IMR-90 (cell line): ENCODE results near the gene KBTBD12. TPM values are rescaled to one million over a fixed set of nuclear protein-coding genes. Genes with fewer than 3 reads are reported as not detected.

Experiments used
- ATAC-seq: fragments of 200-7000 bp; cut with Tn5 transposase; 2 replicates; pipeline ENCODE4 v1.9.1; 2020; ENCODE audit warnings: low read depth, mild to moderate bottlenecking, moderate library complexity
- BruUV-seq: library from RNA; stranded (reverse); fragments of 400-500 nt; replicated peaks from 2 replicates; lab custom pipeline; 2021; lab: Mats Ljungman, UMichigan
- CTCF ChIA-PET: fragments of 300-600 bp; formaldehyde crosslinking; extraction: SDS; loops from one replicate; lab custom pipeline; 2021; ENCODE audit warnings: antibody characterized with exemption; lab: Yijun Ruan, JAX
- POLR2A ChIA-PET: fragments of 300-600 bp; sonication (Branson Sonifier 250); formaldehyde crosslinking; loops from one replicate; lab custom pipeline; 2022; ENCODE audit warnings: antibody characterized with exemption; ENCODE audit not compliant: unreplicated experiment; lab: Charles Lee
- DNase-seq: peaks from one replicate; pipeline ENCODE4 v3.0.0; 2013
- H2AFZ ChIP-seq: replicated peaks from 2 replicates; pipeline ENCODE3; 2013; ENCODE audit warnings: low read length, mild to moderate bottlenecking; ENCODE audit not compliant: poor library complexity
- H2AK5ac ChIP-seq: 2 replicates; pipeline ENCODE4 v1.6.1; 2013; ENCODE audit warnings: low read depth, low read length, inconsistent platforms
- H2AK9ac ChIP-seq: replicated peaks from 2 replicates; pipeline ENCODE3; 2013; ENCODE audit warnings: mild to moderate bottlenecking, low read depth, low read length, moderate library complexity; ENCODE audit not compliant: poor library complexity
- H2BK120ac ChIP-seq: 2 replicates; pipeline ENCODE4 v1.6.1; 2013; ENCODE audit warnings: low read depth, low read length, inconsistent platforms
- H2BK15ac ChIP-seq: 3 replicates; pipeline ENCODE4 v1.6.1; 2013; ENCODE audit warnings: low read depth, low read length, inconsistent platforms
- H2BK20ac ChIP-seq: 2 replicates; pipeline ENCODE4 v1.6.1; 2013; ENCODE audit warnings: low read depth, mild to moderate bottlenecking, inconsistent platforms, low read length, moderate library complexity
- H2BK5ac ChIP-seq: 2 replicates; pipeline ENCODE4 v1.6.1; 2013; ENCODE audit warnings: mild to moderate bottlenecking, low read depth, low read length, inconsistent platforms; ENCODE audit not compliant: poor library complexity, severe bottlenecking
- H3K14ac ChIP-seq: replicated peaks from 2 replicates; pipeline ENCODE4 v1.6.1; 2013; ENCODE audit warnings: low read depth, low read length, inconsistent platforms
- H3K18ac ChIP-seq: 2 replicates; pipeline ENCODE4 v1.6.1; 2013; ENCODE audit warnings: low read depth, low read length, control low read depth
- H3K23ac ChIP-seq: 2 replicates; pipeline ENCODE4 v1.6.1; 2013; ENCODE audit warnings: low read depth, low read length, inconsistent platforms
- H3K27ac ChIP-seq: 2 replicates; pipeline ENCODE4 v1.5.1; 2013; ENCODE audit warnings: mild to moderate bottlenecking, control low read depth, low read length; ENCODE audit not compliant: insufficient read depth
- H3K27me3 ChIP-seq: 2 replicates; pipeline ENCODE4 v1.6.1; 2013; ENCODE audit warnings: low read length; ENCODE audit not compliant: control insufficient read depth, insufficient read depth
- H3K36me3 ChIP-seq: 2 replicates; pipeline ENCODE4 v1.6.1; 2013; ENCODE audit warnings: low read length, mixed read lengths; ENCODE audit not compliant: control insufficient read depth, insufficient read depth
- H3K4ac ChIP-seq: 2 replicates; pipeline ENCODE4 v1.6.1; 2013; ENCODE audit warnings: low read depth, low read length, inconsistent platforms
- H3K4me1 ChIP-seq: 2 replicates; pipeline ENCODE4 v1.6.1; 2013; ENCODE audit warnings: low read length, mixed read lengths; ENCODE audit not compliant: control insufficient read depth, insufficient read depth
- H3K4me2 ChIP-seq: 2 replicates; pipeline ENCODE4 v1.6.1; 2013; ENCODE audit warnings: low read depth, mild to moderate bottlenecking, control low read depth, low read length, moderate library complexity
- H3K4me3 ChIP-seq: 2 replicates; pipeline ENCODE4 v1.5.1; 2013; ENCODE audit warnings: low read depth, mild to moderate bottlenecking, control low read depth, low read length, moderate library complexity; ENCODE audit not compliant: insufficient read depth
- H3K56ac ChIP-seq: 2 replicates; pipeline ENCODE4 v1.6.1; 2013; ENCODE audit warnings: low read length, inconsistent platforms; ENCODE audit not compliant: insufficient read depth; ENCODE audit errors: extremely low read depth
- H3K79me1 ChIP-seq, 2 experiments: 2 replicates each; pipeline ENCODE4 v1.6.1; 2013; ENCODE audit warnings: low read length in 2 of 2, inconsistent platforms in 1 of 2, low read depth in 1 of 2
- H3K9ac ChIP-seq: 2 replicates; pipeline ENCODE4 v1.6.1; 2013; ENCODE audit warnings: low read depth, low read length, control low read depth
- H3K9me1 ChIP-seq: 2 replicates; pipeline ENCODE4 v1.6.1; 2013; ENCODE audit warnings: low read length, inconsistent platforms; ENCODE audit not compliant: insufficient read depth
- H3K9me3 ChIP-seq: 2 replicates; pipeline ENCODE4 v1.6.1; 2013; ENCODE audit warnings: low read length; ENCODE audit not compliant: control insufficient read depth, insufficient read depth
- H4K20me1 ChIP-seq: 2 replicates; pipeline ENCODE4 v1.6.1; 2013; ENCODE audit warnings: low read length, inconsistent platforms; ENCODE audit not compliant: insufficient read depth
- H4K5ac ChIP-seq: 2 replicates; pipeline ENCODE4 v1.6.1; 2013; ENCODE audit warnings: mild to moderate bottlenecking, low read depth, low read length, control low read depth
- H4K8ac ChIP-seq, 2 experiments: 2 replicates each; pipeline ENCODE4 v1.6.1; 2013; ENCODE audit warnings: low read depth in 2 of 2, low read length in 2 of 2, control low read depth in 1 of 2, inconsistent platforms in 1 of 2
- H4K91ac ChIP-seq: 2 replicates; pipeline ENCODE4 v1.6.1; 2013; ENCODE audit warnings: low read depth, low read length, inconsistent platforms; ENCODE audit not compliant: insufficient read depth
- CEBPB ChIP-seq: IDR thresholded peaks from 2 replicates; pipeline ENCODE4 v1.6.1; 2012; ENCODE audit warnings: low read depth, low read length, improper control_type of control experiment
- FOS ChIP-seq: fragments of 150-350 bp; IDR thresholded peaks from 2 replicates; pipeline ENCODE4 v1.6.1; 2016; ENCODE audit warnings: low read depth, low read length
- MXI1 ChIP-seq: IDR thresholded peaks from 2 replicates; pipeline ENCODE4 v1.6.1; 2012; ENCODE audit warnings: low read depth, mild to moderate bottlenecking, low read length, moderate library complexity, borderline replicate concordance
- RAD21 ChIP-seq: IDR thresholded peaks from 2 replicates; pipeline ENCODE4 v1.6.1; 2012; ENCODE audit warnings: low read length, improper control_type of control experiment
- RCOR1 ChIP-seq: IDR thresholded peaks from 2 replicates; pipeline ENCODE4 v1.6.1; 2012; ENCODE audit warnings: mild to moderate bottlenecking, low read length, improper control_type of control experiment; ENCODE audit not compliant: insufficient replicate concordance
- WGBS, 2 experiments: methylation state at CpG; one replicate each; pipeline versions ENCODE4 v1.1.5 to v1.1.7; 2013; ENCODE audit warnings: missing lambda C conversion rate in 2 of 2; ENCODE audit not compliant: insufficient read length in 1 of 2; ENCODE audit errors: extremely low coverage in 2 of 2; 5-methylcytosine and 5-hydroxymethylcytosine counted together
- dilution Hi-C: fragments of 300-500 bp; cut with HindIII; formaldehyde crosslinking; loops from one replicate; pipeline ENCODE4 v1.14.3; 2018; ENCODE audit warnings: low sequenced_read_pairs; ENCODE audit not compliant: unreplicated experiment
- in situ Hi-C: fragments of 300-500 bp; cut with MboI; formaldehyde crosslinking; loops from 3 replicates; pipeline ENCODE4 v1.14.3; 2019; ENCODE audit warnings: low sequenced_read_pairs, inconsistent platforms, mixed read lengths
- intact Hi-C: fragments of 100-400 bp; cut with micrococcal nuclease; formaldehyde crosslinking; loops from 2 replicates; pipeline ENCODE4 v1.10.0; 2022
- polyA plus RNA-seq, 3 experiments: library from polyadenylated mRNA; depleted of rRNA; stranded (reverse); fragments of >200 nt; gene quantifications; 2 replicates each; pipeline ENCODE4 v1.2.3, GENCODE V29; 2012; ENCODE audit warnings: low replicate concordance in 1 of 3
- total RNA-seq: library from RNA; depleted of rRNA; stranded (reverse); fragments of >200 nt; gene quantifications from 2 replicates; pipeline ENCODE4 v1.2.3, GENCODE V29; 2012

Gene KBTBD12
- total and polyA plus RNA-seq, 2 of the 4 experiments (the other 2 are of a cell fraction), result not detected

- Histone ChIP-seq H3K79me1 (no peaks in the 10 kb centered on the region), H2AK5ac (no peak overlapping the region), H2AFZ (no peak overlapping the region), H4K20me1 (no peaks in the 10 kb centered on the region), H3K56ac (no peak overlapping the region), H4K91ac (no peak overlapping the region), H2BK15ac (no peak overlapping the region), H3K14ac (no peak overlapping the region), H2AK9ac (no peak overlapping the region), H3K4me1 (no peaks in the 10 kb centered on the region), H2BK20ac (no peak overlapping the region), H3K36me3 (no peaks in the 10 kb centered on the region), H2BK120ac (no peak overlapping the region), H3K9ac (no peak overlapping the region), H4K5ac (no peak overlapping the region), H3K4me2 (no peak overlapping the region), H3K27ac (no peak overlapping the region), H3K9me3 (peaks cover 3% of the 10 kb centered on the region; the same call in 1 of the 2 replicates), H3K23ac (no peak overlapping the region), H2BK5ac (no peak overlapping the region), H3K4me3 (no peak overlapping the region), H3K27me3 (peaks cover 29% of the 10 kb centered on the region), H3K4ac (no peak overlapping the region), H3K18ac (no peak overlapping the region), H3K9me1 (no peaks in the 10 kb centered on the region), H4K8ac (no peak overlapping the region)
- in situ Hi-C loops, result no loop called here
- TF ChIP-seq RCOR1 (no peak), RAD21 (no peak), MXI1 (no peak), CEBPB (no peak), FOS (no peak)
- 77% methylated on average over 5 of the region's 12 CpGs; no CpG with 5 or more reads in 1 of the 2 experiments for WGBS, 2 experiments
- dilution Hi-C loops, result no loop called here
- DNase-seq (no peak), ATAC-seq (no peak)
- ChIA-PET CTCF (no interaction called here), POLR2A (no interaction called here)
- intact Hi-C loops, result no loop called here
- BruUV-seq, result no TSS peak
Measured at GRCh38 chr3:127991251-127991650, 76.2 kb downstream of the KBTBD12 start.
